ENCODE measurements around the gene NRCAM. TPM values are rescaled to one million over a fixed set of nuclear protein-coding genes. Genes with fewer than 3 reads are reported as not detected.
A peak's percentile ranks its signal among the peaks of the same experiment; 100 is the strongest.
"Not testable (repeated sequence)": the region's sequence is repeated elsewhere in the genome, so short reads cannot be mapped to it uniquely, and the experiment has no call there.

Gene NRCAM
- total RNA-seq, 2 experiments from 2014 or later, result 0.60 to 1.0 TPM

DNA sequence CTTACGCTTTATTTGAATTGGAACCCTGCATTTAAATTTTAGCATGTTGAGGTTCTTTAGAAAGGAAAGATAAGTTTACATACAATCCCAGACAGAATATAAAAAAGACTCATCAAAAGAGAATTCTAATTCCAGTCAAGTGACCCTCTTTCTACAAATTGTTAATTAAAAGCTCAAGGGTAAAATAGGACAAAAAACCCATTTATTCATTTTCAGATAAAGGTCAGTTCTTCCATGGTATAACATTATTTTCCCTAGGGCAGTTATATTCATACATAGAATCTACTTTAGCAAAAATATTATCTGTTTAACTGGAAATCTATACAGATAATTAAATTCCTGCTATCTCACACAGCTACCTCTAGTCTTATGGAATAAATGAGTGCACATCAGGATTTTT lies 188.6 kb downstream of the NRCAM start:
- DNase-seq (no peak), ATAC-seq (no peak)
- no peaks in the 10 kb centered on the region for H3K4me1 Mint-ChIP-seq
- H3K36me3 Mint-ChIP-seq (ENCODE audit: low read depth), result no peaks in the 10 kb centered on the region
- no peaks in the 10 kb centered on the region for H3K9me3 Mint-ChIP-seq (ENCODE audit: low read depth)
- intact Hi-C loops (cut with DNase I, micrococcal nuclease), result no loop called here
- CTCF ChIA-PET, result interaction anchor here (1.4 kb wide), 1 partner anchor 258 kb away, joined by 3 read pairs; the partner anchor contains the start of gene PNPLA8
- no peak overlapping the region for H3K4me3 Mint-ChIP-seq
- POLR2A ChIA-PET, result no interaction called here
- H3K27me3 Mint-ChIP-seq, result peaks cover 4% of the 10 kb centered on the region
- H3K27ac Mint-ChIP-seq, result no peak overlapping the region

DNA sequence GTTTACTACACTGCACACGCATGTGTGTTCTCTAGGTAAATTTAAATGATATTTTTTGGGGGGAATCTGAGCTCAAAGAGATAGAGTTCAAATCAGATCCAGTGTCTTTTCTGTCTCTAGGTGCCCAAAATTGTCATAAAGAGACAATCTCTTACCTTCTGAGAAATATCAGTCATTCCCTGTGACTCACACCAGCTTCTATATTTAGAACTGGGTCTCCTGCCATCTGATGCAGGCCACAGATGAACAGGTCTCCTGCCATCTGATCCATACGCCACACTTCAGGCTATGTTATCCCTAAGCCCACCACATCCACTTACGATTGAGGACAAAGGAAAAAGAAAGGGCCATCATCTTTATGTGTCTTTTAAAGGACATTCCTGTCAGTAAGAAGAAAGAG lies 189.7 kb downstream of the NRCAM start:
- ChIA-PET POLR2A (no interaction called here), CTCF (no interaction called here)
- Mint-ChIP-seq H3K27me3 (peaks cover 4% of the 10 kb centered on the region), H3K36me3 (ENCODE audit: low read depth) (no peaks in the 10 kb centered on the region), H3K4me3 (no peak overlapping the region), H3K27ac (no peak overlapping the region), H3K9me3 (ENCODE audit: low read depth) (no peaks in the 10 kb centered on the region), H3K4me1 (no peaks in the 10 kb centered on the region)
- ATAC-seq (peak; percentile 19), DNase-seq (no peak)
- intact Hi-C loops (cut with DNase I, micrococcal nuclease), result no loop called here

DNA sequence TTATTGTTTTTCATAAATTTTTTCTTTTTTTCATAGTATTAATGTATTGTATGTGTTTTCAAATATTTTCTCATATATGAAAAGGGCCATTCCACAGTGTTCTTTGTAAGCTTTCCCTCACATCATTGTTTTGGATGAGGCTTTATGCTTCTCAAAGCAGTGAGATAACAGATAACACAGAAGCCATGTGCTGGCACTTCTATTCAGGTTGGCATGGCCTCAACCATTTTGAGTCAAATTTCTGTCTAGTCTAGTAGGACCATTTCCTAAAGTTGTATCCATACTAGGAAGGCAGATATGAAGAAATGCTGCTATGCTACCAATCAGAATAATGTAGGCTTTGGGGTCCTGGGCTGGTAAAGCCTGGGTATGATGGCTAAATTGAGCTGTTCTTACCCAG lies 190.2 kb downstream of the NRCAM start:
- no peaks in the 10 kb centered on the region for H3K4me1 Mint-ChIP-seq
- H3K36me3 Mint-ChIP-seq (ENCODE audit: low read depth), result no peaks in the 10 kb centered on the region
- H3K27me3 Mint-ChIP-seq, result peaks cover 4% of the 10 kb centered on the region
- ChIA-PET CTCF (no interaction called here), POLR2A (no interaction called here)
- H3K9me3 Mint-ChIP-seq (ENCODE audit: low read depth), result no peaks in the 10 kb centered on the region
- intact Hi-C loops (cut with DNase I, micrococcal nuclease), result no loop called here
- DNase-seq (no peak), ATAC-seq (no peak)
- no peak overlapping the region for H3K27ac Mint-ChIP-seq
- no peak overlapping the region for H3K4me3 Mint-ChIP-seq

DNA sequence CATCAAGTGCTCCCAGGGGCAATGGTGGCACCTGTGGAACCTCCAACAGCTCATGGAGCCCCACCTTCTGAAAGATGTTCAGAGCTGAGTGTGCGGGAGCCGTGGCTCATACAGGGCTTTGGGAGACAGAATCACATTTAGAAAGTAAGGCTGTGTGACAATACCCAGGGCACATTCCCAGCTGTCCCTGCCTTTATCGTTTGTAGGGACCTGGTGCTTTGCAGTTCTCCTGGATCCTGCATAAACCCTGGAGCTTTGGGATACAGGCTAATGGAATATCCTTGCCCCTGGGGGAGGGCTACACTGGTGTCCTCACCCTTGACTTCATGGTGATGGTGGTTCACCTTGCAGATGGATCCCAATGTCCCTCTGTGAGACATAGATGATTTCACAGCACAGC lies 191.2 kb downstream of the NRCAM start:
- ATAC-seq (no peak), DNase-seq (no peak)
- Mint-ChIP-seq H3K9me3 (ENCODE audit: low read depth) (no peaks in the 10 kb centered on the region), H3K27me3 (peaks cover 4% of the 10 kb centered on the region), H3K36me3 (ENCODE audit: low read depth) (no peaks in the 10 kb centered on the region), H3K27ac (no peak overlapping the region), H3K4me1 (no peaks in the 10 kb centered on the region), H3K4me3 (no peak overlapping the region)
- intact Hi-C loops (cut with DNase I, micrococcal nuclease), result no loop called here
- ChIA-PET CTCF (no interaction called here), POLR2A (no interaction called here)

DNA sequence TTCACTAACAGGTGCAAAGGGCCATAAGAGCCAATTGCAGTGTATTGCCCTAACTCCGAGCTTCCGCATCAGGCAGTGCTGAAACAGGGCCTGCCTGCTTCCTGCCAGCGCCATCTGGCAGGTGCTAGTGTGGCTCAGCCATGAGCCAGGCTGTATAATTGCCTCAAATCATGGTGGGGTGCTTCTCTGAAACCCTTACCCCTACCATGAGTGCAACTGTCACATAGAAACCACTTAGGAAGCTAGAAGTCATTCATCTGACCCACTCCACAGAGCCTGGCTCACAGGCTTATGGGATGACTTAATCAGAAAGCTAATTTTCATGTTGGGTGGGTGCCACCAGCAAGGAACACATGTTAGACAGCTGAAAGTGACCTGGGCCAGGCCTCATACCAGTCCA lies 192.8 kb downstream of the NRCAM start:
- no peak overlapping the region for H3K4me3 Mint-ChIP-seq
- DNase-seq, result no peak
- peaks cover 2% of the 10 kb centered on the region for H3K27me3 Mint-ChIP-seq
- intact Hi-C loops (cut with DNase I, micrococcal nuclease), result no loop called here
- H3K9me3 Mint-ChIP-seq (ENCODE audit: low read depth), result peaks cover 5% of the 10 kb centered on the region
- no peak for ATAC-seq
- H3K4me1 Mint-ChIP-seq, result no peaks in the 10 kb centered on the region
- no peaks in the 10 kb centered on the region for H3K36me3 Mint-ChIP-seq (ENCODE audit: low read depth)
- no peak overlapping the region for H3K27ac Mint-ChIP-seq
- CTCF ChIA-PET, result no interaction called here
- POLR2A ChIA-PET, result no interaction called here

- H3K27me3 Mint-ChIP-seq, result peaks cover 2% of the 10 kb centered on the region
- H3K9me3 Mint-ChIP-seq (ENCODE audit: low read depth), result peaks cover 5% of the 10 kb centered on the region
- no peak overlapping the region for H3K27ac Mint-ChIP-seq
- ChIA-PET POLR2A (no interaction called here), CTCF (no interaction called here)
- H3K36me3 Mint-ChIP-seq (ENCODE audit: low read depth), result no peaks in the 10 kb centered on the region
- ATAC-seq (no peak), DNase-seq (no peak)
- H3K4me1 Mint-ChIP-seq, result no peaks in the 10 kb centered on the region
- H3K4me3 Mint-ChIP-seq, result no peak overlapping the region
- intact Hi-C loops (cut with DNase I, micrococcal nuclease), result no loop called here
Measured at GRCh38 chr7:108261560-108262255, 194.5 kb downstream of the NRCAM start.

GRCh38 chr7:108259447-108259846 lies 196.8 kb downstream of the NRCAM start:
- H3K27ac Mint-ChIP-seq; H3K4me1 Mint-ChIP-seq; POLR2A ChIA-PET; H3K36me3 Mint-ChIP-seq (ENCODE audit: low read depth); H3K9me3 Mint-ChIP-seq (ENCODE audit: low read depth); H3K4me3 Mint-ChIP-seq; H3K27me3 Mint-ChIP-seq; CTCF ChIA-PET; intact Hi-C loops (cut with DNase I, micrococcal nuclease); DNase-seq; ATAC-seq: not testable (repeated sequence)

DNA sequence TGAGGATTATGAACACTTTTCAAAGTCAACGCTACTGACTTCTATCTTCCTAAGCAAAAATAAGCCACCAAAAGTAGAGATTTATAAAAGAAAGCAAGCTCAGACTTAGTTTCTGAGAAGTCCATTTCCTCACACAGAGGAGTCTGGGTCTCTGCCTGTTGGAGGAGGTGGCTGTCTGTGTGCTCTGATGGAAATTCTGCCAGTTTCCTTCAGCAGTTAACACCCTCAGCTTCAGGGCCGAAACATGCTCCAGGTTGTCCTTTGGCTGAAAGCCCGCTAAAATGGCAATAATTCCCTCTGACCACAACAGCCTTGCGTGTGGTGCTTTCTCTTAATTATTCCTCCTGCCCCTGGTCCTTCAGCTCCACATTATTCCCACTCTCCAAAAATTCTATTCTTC lies 198.3 kb downstream of the NRCAM start:
- no peak for DNase-seq
- CTCF ChIA-PET, result no interaction called here
- peaks cover 6% of the 10 kb centered on the region for H3K9me3 Mint-ChIP-seq (ENCODE audit: low read depth)
- H3K27ac Mint-ChIP-seq, result no peak overlapping the region
- peaks cover 2% of the 10 kb centered on the region for H3K27me3 Mint-ChIP-seq
- H3K4me1 Mint-ChIP-seq, result no peaks in the 10 kb centered on the region
- H3K4me3 Mint-ChIP-seq, result no peak overlapping the region
- POLR2A ChIA-PET, result no interaction called here
- H3K36me3 Mint-ChIP-seq (ENCODE audit: low read depth), result peaks cover 2% of the 10 kb centered on the region
- intact Hi-C loops (cut with DNase I, micrococcal nuclease), result no loop called here
- no peak for ATAC-seq

GRCh38 chr7:108254259-108254658 lies 202.0 kb downstream of the NRCAM start:
- DNase-seq, result no peak
- Mint-ChIP-seq H3K4me1 (no peaks in the 10 kb centered on the region), H3K27me3 (peaks cover 2% of the 10 kb centered on the region), H3K27ac (no peak overlapping the region), H3K9me3 (ENCODE audit: low read depth) (peaks cover 2% of the 10 kb centered on the region), H3K36me3 (ENCODE audit: low read depth) (peaks cover 2% of the 10 kb centered on the region), H3K4me3 (no peak overlapping the region)
- intact Hi-C loops (cut with DNase I, micrococcal nuclease), result no loop called here
- CTCF ChIA-PET, result no interaction called here
- POLR2A ChIA-PET, result no interaction called here
- ATAC-seq, result no peak

- H3K27me3 Mint-ChIP-seq, result peaks cover 2% of the 10 kb centered on the region
- peaks cover 2% of the 10 kb centered on the region for H3K9me3 Mint-ChIP-seq (ENCODE audit: low read depth)
- intact Hi-C loops (cut with DNase I, micrococcal nuclease), result no loop called here
- no peak overlapping the region for H3K4me3 Mint-ChIP-seq
- no peaks in the 10 kb centered on the region for H3K4me1 Mint-ChIP-seq
- no peak overlapping the region for H3K27ac Mint-ChIP-seq
- H3K36me3 Mint-ChIP-seq (ENCODE audit: low read depth), result peaks cover 2% of the 10 kb centered on the region
- DNase-seq, result no peak
- ChIA-PET POLR2A (no interaction called here), CTCF (no interaction called here)
- no peak for ATAC-seq
Measured at GRCh38 chr7:108253275-108254044, 202.8 kb downstream of the NRCAM start.

DNA sequence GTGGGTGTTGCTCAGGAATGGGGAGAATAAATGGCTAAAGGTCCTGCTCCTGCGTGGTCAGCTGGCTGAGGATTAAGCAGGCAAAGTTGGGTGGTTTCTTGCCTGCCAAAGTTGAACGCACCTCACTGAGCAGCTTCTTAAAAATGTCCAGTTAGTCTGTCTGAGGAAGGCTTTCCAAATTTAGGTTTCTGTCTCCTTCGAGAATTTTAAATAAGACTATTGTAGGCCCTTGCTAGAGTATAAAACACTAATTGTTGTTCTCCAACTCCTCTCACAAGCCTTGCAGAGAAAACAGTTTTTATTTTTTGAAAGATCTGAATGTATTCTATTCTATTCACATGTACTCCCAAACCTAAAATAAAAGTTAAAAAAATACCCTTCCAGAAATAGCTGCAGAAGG lies 204.1 kb downstream of the NRCAM start:
- ATAC-seq, result no peak
- CTCF ChIA-PET, result no interaction called here

DNA sequence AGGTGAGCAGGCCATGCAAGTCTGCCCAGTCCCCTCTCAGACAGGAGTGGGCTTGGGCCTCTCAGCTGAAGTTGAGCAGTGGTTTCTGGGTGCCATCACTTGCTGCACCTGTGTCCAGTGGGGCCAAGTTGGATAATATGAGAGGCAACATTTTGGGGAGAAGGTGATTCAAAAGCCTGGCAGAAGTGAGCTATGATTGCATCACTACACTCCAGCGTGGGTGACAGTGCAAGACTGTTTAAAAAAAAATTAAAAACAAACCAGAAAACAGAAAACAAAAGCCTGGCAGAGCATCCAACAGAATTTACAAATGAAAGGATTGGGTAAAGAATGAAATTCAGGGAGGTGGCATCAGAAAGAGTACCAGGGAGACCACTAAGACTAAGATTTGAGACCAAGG lies 204.5 kb downstream of the NRCAM start:
- ChIA-PET POLR2A (no interaction called here), CTCF (no interaction called here)
- Mint-ChIP-seq H3K9me3 (ENCODE audit: low read depth) (peaks cover 2% of the 10 kb centered on the region), H3K36me3 (ENCODE audit: low read depth) (peaks cover 2% of the 10 kb centered on the region), H3K4me1 (no peaks in the 10 kb centered on the region), H3K27me3 (peaks cover 2% of the 10 kb centered on the region), H3K27ac (no peak overlapping the region), H3K4me3 (no peak overlapping the region)
- intact Hi-C loops (cut with DNase I, micrococcal nuclease), result no loop called here
- DNase-seq (no peak), ATAC-seq (no peak)

More for the DNA sequence above, 204.1 kb downstream of the NRCAM start:
- Mint-ChIP-seq H3K27me3 (peaks cover 2% of the 10 kb centered on the region), H3K27ac (no peak overlapping the region), H3K9me3 (ENCODE audit: low read depth) (peaks cover 2% of the 10 kb centered on the region), H3K4me3 (no peak overlapping the region), H3K36me3 (ENCODE audit: low read depth) (peaks cover 2% of the 10 kb centered on the region), H3K4me1 (no peaks in the 10 kb centered on the region)
- intact Hi-C loops (cut with DNase I, micrococcal nuclease), result no loop called here
- no peak for DNase-seq
- POLR2A ChIA-PET, result no interaction called here

Measured in activated CD4-positive, alpha-beta T cell treated with anti-CD3 and anti-CD28 coated beads for 36 hours (primary cell).